Hepatic stellate cell (primary cell): ENCODE data around the gene IRX3.

Source experiments
- DNase-seq: peaks from one replicate; pipeline ENCODE4 v3.0.0; 2011; ENCODE audit warnings: low spot score

IRX3 gene

GRCh38 chr16:54290833-54291655 lies 4.5 kb upstream of the IRX3 start:
- DNase-seq, result no peak

GRCh38 chr16:54289945-54290832 lies 3.6 kb upstream of the IRX3 start:
- DNase-seq, result no peak

GRCh38 chr16:54289242-54289944 lies 2.8 kb upstream of the IRX3 start:
- DNase-seq, result no peak

GRCh38 chr16:54288835-54289241 lies 2.3 kb upstream of the IRX3 start:
- no peak for DNase-seq

- DNase-seq, result no peak
Measured at GRCh38 chr16:54288030-54288834, 1.6 kb upstream of the IRX3 start.

GRCh38 chr16:54287131-54288029 lies 793 bp upstream of the IRX3 start:
- DNase-seq, result no peak

GRCh38 chr16:54286090-54286365 lies 559 bp downstream of the IRX3 start:
- peak; percentile 39 for DNase-seq

- DNase-seq, result no peak
Measured at GRCh38 chr16:54285414-54286089, 1.0 kb downstream of the IRX3 start.

GRCh38 chr16:54284931-54285413 lies 1.6 kb downstream of the IRX3 start:
- no peak for DNase-seq

GRCh38 chr16:54284319-54284930 lies 2.2 kb downstream of the IRX3 start:
- DNase-seq, result no peak

GRCh38 chr16:54283725-54284318 lies 2.8 kb downstream of the IRX3 start:
- no peak for DNase-seq

- no peak for DNase-seq
Measured at GRCh38 chr16:54282928-54283724, 3.5 kb downstream of the IRX3 start.

- no peak for DNase-seq
Measured at GRCh38 chr16:54282202-54282927, 4.2 kb downstream of the IRX3 start.

- DNase-seq, result no peak
Measured at GRCh38 chr16:54281535-54282201, 4.9 kb downstream of the IRX3 start.

GRCh38 chr16:54280751-54281150 lies 5.8 kb downstream of the IRX3 start:
- no peak for DNase-seq

GRCh38 chr16:54277845-54278703 lies 8.5 kb downstream of the IRX3 start:
- no peak for DNase-seq
